HepG2 (cell line): Measurements from ENCODE around the gene COPZ1. TPM values are rescaled to one million over a fixed set of nuclear protein-coding genes. Genes with fewer than 3 reads are reported as not detected.

ENCODE experiments used
- ATAC-seq: fragments of 200-7000 bp; cut with Tn5 transposase; 3 replicates; pipeline ENCODE4 v1.9.1; 2020; ENCODE audit warnings: mild to moderate bottlenecking, moderate library complexity
- BruUV-seq: library from RNA; stranded (reverse); fragments of 400-500 nt; replicated peaks from 2 replicates; lab custom pipeline; 2021; lab: Mats Ljungman, UMichigan
- CTCF ChIA-PET: fragments of 300-600 bp; formaldehyde crosslinking; extraction: SDS; loops from one replicate; lab custom pipeline; 2021; ENCODE audit warnings: low total read pairs, inconsistent platforms, low intra/inter-chr PET ratio; lab: Yijun Ruan, JAX
- POLR2A ChIA-PET: fragments of 350-600 bp; sonication (Branson Sonifier 250); formaldehyde crosslinking; loops from one replicate; lab custom pipeline; 2020; ENCODE audit warnings: antibody characterized with exemption, inconsistent platforms; lab: Yijun Ruan, JAX
- DNase-seq: peaks from one replicate; pipeline ENCODE4 v3.0.0-alpha.2; 2015; ENCODE audit warnings: low spot score
- FAIRE-seq: peaks from 3 replicates; lab custom pipeline; 2011; peaks lifted over from hg19 to GRCh38; lab: Jason Lieb, UNC
- H2AFZ ChIP-seq: one replicate; pipeline ENCODE4 v1.6.1; 2011; ENCODE audit warnings: low read length, inconsistent platforms
- H3K27ac ChIP-seq: fragments of 300-600 bp; 3 replicates; pipeline ENCODE4 v1.8.0; 2011; ENCODE audit warnings: mixed run types, mild to moderate bottlenecking, mixed read lengths, low read length, inconsistent platforms; ENCODE audit not compliant: insufficient read depth; ENCODE audit errors: extremely low read length
- H3K27me3 ChIP-seq, 2 experiments: fragments of 200-600 bp in 1 of 2; 2 replicates in 1 of 2; 3 replicates in 1 of 2; pipeline versions ENCODE4 v1.6.0 to v1.8.0; 2011; ENCODE audit warnings: low read length in 2 of 2, mild to moderate bottlenecking in 2 of 2, moderate library complexity in 2 of 2, inconsistent platforms in 1 of 2; ENCODE audit not compliant: insufficient read depth in 2 of 2, control insufficient read depth in 1 of 2
- H3K36me3 ChIP-seq, 2 experiments: fragments of 200-600 bp in 1 of 2; replicated peaks in 1 of 2; 2 replicates in 1 of 2; 3 replicates in 1 of 2; pipeline versions ENCODE4 v1.5.1 to v1.8.0; 2011; ENCODE audit warnings: low read length in 2 of 2, inconsistent platforms in 1 of 2; ENCODE audit not compliant: insufficient read depth in 2 of 2, control insufficient read depth in 1 of 2
- H3K4me1 ChIP-seq: 2 replicates; pipeline ENCODE4 v1.5.1; 2012; ENCODE audit warnings: low read length, inconsistent platforms; ENCODE audit not compliant: insufficient read depth
- H3K4me2 ChIP-seq: 2 replicates; pipeline ENCODE4 v1.6.0; 2011; ENCODE audit warnings: low read depth, low read length, inconsistent platforms
- H3K4me3 ChIP-seq, 3 experiments: fragments of 200-600 bp in 1 of 3; sonication (generic), shearing (Covaris generic) in 1 of 3; replicated peaks in 1 of 3; 2 replicates each; pipeline ENCODE4 v1.5.1; 2011 to 2016; ENCODE audit warnings: low read length in 3 of 3, inconsistent platforms in 2 of 3, low read depth in 2 of 3, mild to moderate bottlenecking in 2 of 3, control low read depth in 1 of 3, mixed read lengths in 1 of 3; ENCODE audit not compliant: insufficient read depth in 1 of 3
- H3K79me2 ChIP-seq: one replicate; pipeline ENCODE4 v1.6.1; 2011; ENCODE audit warnings: low read length, inconsistent platforms; ENCODE audit not compliant: insufficient read depth
- H3K9ac ChIP-seq: 2 replicates; pipeline ENCODE4 v1.6.0; 2011; ENCODE audit warnings: mild to moderate bottlenecking, low read depth, low read length, inconsistent platforms; ENCODE audit not compliant: insufficient read depth
- H3K9me3 ChIP-seq: 2 replicates; pipeline ENCODE4 v1.5.1; 2012; ENCODE audit warnings: mild to moderate bottlenecking, low read length
- H4K20me1 ChIP-seq: 2 replicates; pipeline ENCODE4 v1.6.0; 2011; ENCODE audit warnings: inconsistent platforms, mild to moderate bottlenecking, low read length, moderate library complexity; ENCODE audit not compliant: insufficient read depth
- CEBPG ChIP-seq: IDR thresholded peaks from 2 replicates; pipeline ENCODE4 v1.6.1; 2016
- FOXA3 ChIP-seq: IDR thresholded peaks from 2 replicates; pipeline ENCODE4 v1.6.1; 2016; ENCODE audit warnings: missing genetic modification reagents, missing compliant biosample characterization
- HDAC2 ChIP-seq: sonication (generic); formaldehyde crosslinking; IDR thresholded peaks from 2 replicates; pipeline ENCODE4 v1.4.0; 2020; ENCODE audit warnings: missing genetic modification reagents
- HOXA9 ChIP-seq: sonication (generic); formaldehyde crosslinking; IDR thresholded peaks from 2 replicates; pipeline ENCODE4 v1.8.1; 2022; ENCODE audit warnings: missing genetic modification reagents, mild to moderate bottlenecking, moderate library complexity, borderline replicate concordance
- KLF16 ChIP-seq, 2 experiments: sonication (generic) in 1 of 2; formaldehyde crosslinking in 1 of 2; IDR thresholded peaks; 2 replicates each; pipeline versions ENCODE4 v1.6.1 to v1.8.0; 2016 to 2023; ENCODE audit warnings: missing genetic modification reagents in 2 of 2, missing compliant biosample characterization in 1 of 2
- MATR3 ChIP-seq: sonication (generic); formaldehyde crosslinking; IDR thresholded peaks from 2 replicates; pipeline ENCODE4 v1.4.0; 2020; ENCODE audit warnings: missing genetic modification reagents
- MBD4 ChIP-seq: IDR thresholded peaks from 2 replicates; pipeline ENCODE4 v1.6.1; 2012; ENCODE audit warnings: low read length, inconsistent platforms, borderline replicate concordance
- MED1 ChIP-seq: sonication (generic); formaldehyde crosslinking; IDR thresholded peaks from 2 replicates; pipeline ENCODE4 v1.4.0; 2020; ENCODE audit warnings: missing genetic modification reagents
- NFKB2 ChIP-seq: sonication (generic); formaldehyde crosslinking; IDR thresholded peaks from 2 replicates; pipeline ENCODE4 v1.4.0; 2020; ENCODE audit warnings: missing genetic modification reagents, borderline replicate concordance
- NFYC ChIP-seq: IDR thresholded peaks from 2 replicates; pipeline ENCODE4 v1.6.1; 2016; ENCODE audit warnings: missing genetic modification reagents, missing compliant biosample characterization
- NR2F2 ChIP-seq: IDR thresholded peaks from 2 replicates; pipeline ENCODE4 v1.6.1; 2012; ENCODE audit warnings: low read depth, inconsistent platforms, borderline replicate concordance
- POLR2G ChIP-seq: fragments of 200-400 bp; formaldehyde crosslinking; IDR thresholded peaks from 2 replicates; pipeline ENCODE4 v1.6.1; 2018; ENCODE audit warnings: mild to moderate bottlenecking, low read depth, low read length, moderate library complexity
- SOX13 ChIP-seq, 3 experiments: fragments of 450-650 bp in 1 of 3; sonication (generic) in 1 of 3; formaldehyde crosslinking in 1 of 3; IDR thresholded peaks in 2 of 3; conservative IDR thresholded peaks in 1 of 3; 2 replicates each; pipeline versions ENCODE4 v1.5.0 to v1.6.1; 2016 to 2020; ENCODE audit warnings: antibody characterized with exemption in 1 of 3, mild to moderate bottlenecking in 1 of 3, missing compliant biosample characterization in 1 of 3, missing genetic modification reagents in 1 of 3, moderate library complexity in 1 of 3
- WGBS: methylation state at CpG from one replicate; pipeline ENCODE4 v1.1.6; 2017; ENCODE audit warnings: low lambda C conversion rate; 5-methylcytosine and 5-hydroxymethylcytosine counted together
- in situ Hi-C: cut with HindIII; loops from 2 replicates; pipeline ENCODE4 v1.10.0; 2017; ENCODE audit warnings: low pct_unique_long_range_greater_than_20kb; ENCODE audit not compliant: extremely low pct_ligation_motif_present
- intact Hi-C: fragments of 100-400 bp; cut with micrococcal nuclease; formaldehyde crosslinking; loops from one replicate; pipeline ENCODE4 v1.10.0; 2022; ENCODE audit not compliant: unreplicated experiment
- polyA plus RNA-seq, 8 experiments: library from polyadenylated mRNA; depleted of rRNA in 3 of 8; stranded (reverse) in 7 of 8; unstranded in 1 of 8; fragments of >200 nt; fragmentation: Illumina TruSeq in 4 of 8; extraction: Trizol in 4 of 8; gene quantifications; 2 replicates each; pipeline versions ENCODE4 v1.2.1 to v1.2.3, GENCODE V29; 2011 to 2016; ENCODE audit warnings: low read depth in 4 of 8, missing spikeins in 1 of 8, mixed read lengths in 1 of 8; ENCODE audit not compliant: insufficient read depth in 1 of 8
- total RNA-seq, 5 experiments: library from RNA; depleted of rRNA; stranded (reverse); fragments of >200 nt; fragmentation: Illumina TruSeq; extraction: Trizol; gene quantifications; 2 replicates each; pipeline ENCODE4 v1.2.3, GENCODE V29; 2016; ENCODE audit warnings: low read depth in 1 of 5
- TF ChIP-seq, protein P1 (sequence below): IDR thresholded peaks from 2 replicates; pipeline ENCODE4 v1.6.1; 2016; ENCODE audit warnings: low read depth
- TF ChIP-seq, protein P2 (sequence below): sonication (generic); formaldehyde crosslinking; IDR thresholded peaks from 2 replicates; pipeline ENCODE4 v1.8.0; 2022; ENCODE audit warnings: mild to moderate bottlenecking, missing genetic modification reagents
- TF ChIP-seq, protein P3 (sequence below): IDR thresholded peaks from 2 replicates; pipeline ENCODE4 v1.6.1; 2016
- TF ChIP-seq, protein P4 (sequence below): sonication (generic); formaldehyde crosslinking; IDR thresholded peaks from 2 replicates; pipeline ENCODE4 v1.5.0; 2020; ENCODE audit warnings: missing genetic modification reagents, mild to moderate bottlenecking, borderline replicate concordance

COPZ1 gene
- total and polyA plus RNA-seq, 2 of the 13 experiments (the other 11 are each of a cell fraction or from before 2014, with no cell fraction given), result 125 to 184 TPM

DNA sequence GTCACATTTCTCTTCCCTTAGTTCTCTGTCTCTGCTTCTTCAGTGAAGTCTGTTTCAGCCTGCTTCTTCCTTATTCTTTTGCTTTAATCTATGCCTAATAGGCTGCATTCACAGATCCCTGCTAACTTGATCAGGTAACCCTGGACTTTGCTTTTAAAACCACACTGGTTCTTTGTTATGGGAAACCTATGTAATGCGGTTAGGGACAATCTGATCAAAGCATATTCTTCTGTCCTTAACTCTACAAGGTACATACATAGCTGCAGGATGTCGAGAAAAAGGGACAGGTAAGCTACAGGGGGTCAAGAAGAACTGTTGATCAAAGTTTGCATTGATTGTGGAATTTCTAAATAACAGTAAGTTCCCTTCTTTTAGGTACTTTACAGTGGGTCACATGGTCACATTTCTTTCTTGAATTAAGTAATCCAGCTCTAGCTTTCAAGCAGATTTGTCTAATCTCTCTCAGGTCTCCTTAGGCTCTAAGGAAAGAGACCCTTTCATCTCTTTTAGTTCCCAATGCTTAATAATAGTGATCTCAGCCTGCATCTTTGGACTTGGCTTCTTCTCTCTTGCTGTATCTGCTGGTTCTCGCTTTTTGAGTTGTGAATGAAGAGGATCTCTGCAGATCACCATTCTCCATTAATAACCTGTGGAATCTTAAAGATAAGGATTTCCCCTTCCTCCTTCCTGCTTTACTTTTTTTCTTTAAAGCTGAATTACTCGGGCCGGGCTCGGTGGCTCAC lies 3.8 kb downstream of the COPZ1 start:
- ATAC-seq (peak; percentile 56), FAIRE-seq (peak; percentile 85), DNase-seq (peak; percentile 95)
- POLR2A ChIA-PET, result interaction anchor here (0.7 to 3.5 kb wide), 13 partner anchors 8 to 530 kb away, joined by 3 to 41 read pairs (median 5); partner anchors contain the start of genes CBX5, HNRNPA1 and NFE2
- CTCF ChIA-PET, result no interaction called here
- Histone ChIP-seq H3K79me2 (peaks cover 39% of the 10 kb centered on the region), H3K9ac (peak overlapping the region; percentile 69), H4K20me1 (no peaks in the 10 kb centered on the region), H3K4me2 (peak overlapping the region; percentile 67), H3K27ac (peak overlapping the region; percentile 92), H3K27me3 (no peaks in the 10 kb centered on the region; a peak in 1 of 5 replicates), H3K4me3 (peak overlapping the region in 2 of 3 experiments; percentile 33 to 38; a peak in 5 of 6 replicates), H3K9me3 (no peaks in the 10 kb centered on the region), H3K4me1 (peaks cover 71% of the 10 kb centered on the region), H2AFZ (no peak overlapping the region), H3K36me3 (peaks cover 0 to 1% of the 10 kb centered on the region in 2 experiments; a peak in 2 of 5 replicates)
- BruUV-seq, result TSS peak; percentile 35
- WGBS, result 25% methylated on average over 6 of the region's 6 CpGs
- in situ Hi-C loops, result loop anchor here (5.0 kb wide), 1 partner anchor 46 kb away; the partner anchor contains the start of genes CBX5 and HNRNPA1
- intact Hi-C loops, result loop anchor here (1.0 to 2.0 kb wide), 2 partner anchors 24 to 34 kb away; no protein-coding TSS in a partner anchor
- TF ChIP-seq CEBPG, result 0 out of 2 replicates have a peak, but pooled peaks have one; percentile 1
- TF ChIP-seq POLR2G, result no peak; the same call in 1 of the 2 replicates
- TF ChIP-seq SOX13 (IDR thresholded peaks at IDR 0.05), result no peak
- peak in 1 of 2 experiments; percentile 77; a peak in 2 of 4 replicates for TF ChIP-seq SOX13 (CRISPR knock-in tag; conservative IDR thresholded peaks at IDR 0.05 in 1 of 2, IDR thresholded peaks at IDR 0.05 in 1 of 2)
- no peak for TF ChIP-seq KLF16 (CRISPR knock-in tag; IDR thresholded peaks at IDR 0.05)
- TF ChIP-seq MATR3, result no peak
- TF ChIP-seq HOXA9 (CRISPR knock-in tag), result no peak
- TF ChIP-seq, protein P1, sequence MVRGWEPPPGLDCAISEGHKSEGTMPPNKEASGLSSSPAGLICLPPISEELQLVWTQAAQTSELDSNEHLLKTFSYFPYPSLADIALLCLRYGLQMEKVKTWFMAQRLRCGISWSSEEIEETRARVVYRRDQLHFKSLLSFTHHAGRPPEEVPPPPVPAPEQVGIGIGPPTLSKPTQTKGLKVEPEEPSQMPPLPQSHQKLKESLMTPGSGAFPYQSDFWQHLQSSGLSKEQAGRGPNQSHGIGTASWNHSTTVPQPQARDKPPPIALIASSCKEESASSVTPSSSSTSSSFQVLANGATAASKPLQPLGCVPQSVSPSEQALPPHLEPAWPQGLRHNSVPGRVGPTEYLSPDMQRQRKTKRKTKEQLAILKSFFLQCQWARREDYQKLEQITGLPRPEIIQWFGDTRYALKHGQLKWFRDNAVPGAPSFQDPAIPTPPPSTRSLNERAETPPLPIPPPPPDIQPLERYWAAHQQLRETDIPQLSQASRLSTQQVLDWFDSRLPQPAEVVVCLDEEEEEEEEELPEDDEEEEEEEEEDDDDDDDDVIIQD, result no peak
- TF ChIP-seq MED1 (CRISPR knock-in tag), result peak; percentile 9; the same call in 1 of the 2 replicates
- TF ChIP-seq NFKB2, result no peak
- TF ChIP-seq NR2F2, result 0 out of 2 replicates have a peak, but pooled peaks have one; percentile 30
- no peak for TF ChIP-seq HDAC2 (CRISPR knock-in tag)
- TF ChIP-seq, protein P2, sequence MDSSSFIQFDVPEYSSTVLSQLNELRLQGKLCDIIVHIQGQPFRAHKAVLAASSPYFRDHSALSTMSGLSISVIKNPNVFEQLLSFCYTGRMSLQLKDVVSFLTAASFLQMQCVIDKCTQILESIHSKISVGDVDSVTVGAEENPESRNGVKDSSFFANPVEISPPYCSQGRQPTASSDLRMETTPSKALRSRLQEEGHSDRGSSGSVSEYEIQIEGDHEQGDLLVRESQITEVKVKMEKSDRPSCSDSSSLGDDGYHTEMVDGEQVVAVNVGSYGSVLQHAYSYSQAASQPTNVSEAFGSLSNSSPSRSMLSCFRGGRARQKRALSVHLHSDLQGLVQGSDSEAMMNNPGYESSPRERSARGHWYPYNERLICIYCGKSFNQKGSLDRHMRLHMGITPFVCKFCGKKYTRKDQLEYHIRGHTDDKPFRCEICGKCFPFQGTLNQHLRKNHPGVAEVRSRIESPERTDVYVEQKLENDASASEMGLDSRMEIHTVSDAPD (CRISPR knock-in tag), result 0 out of 2 replicates have a peak, but pooled peaks have one; percentile 55
- TF ChIP-seq, protein P3, sequence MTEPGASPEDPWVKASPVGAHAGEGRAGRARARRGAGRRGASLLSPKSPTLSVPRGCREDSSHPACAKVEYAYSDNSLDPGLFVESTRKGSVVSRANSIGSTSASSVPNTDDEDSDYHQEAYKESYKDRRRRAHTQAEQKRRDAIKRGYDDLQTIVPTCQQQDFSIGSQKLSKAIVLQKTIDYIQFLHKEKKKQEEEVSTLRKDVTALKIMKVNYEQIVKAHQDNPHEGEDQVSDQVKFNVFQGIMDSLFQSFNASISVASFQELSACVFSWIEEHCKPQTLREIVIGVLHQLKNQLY (CRISPR knock-in tag), result 0 out of 2 replicates have a peak, but pooled peaks have one; percentile 0
- peak; percentile 72; the same call in 1 of the 2 replicates for TF ChIP-seq MBD4
- no peak; the same call in 1 of the 2 replicates for TF ChIP-seq NFYC (CRISPR knock-in tag)
- TF ChIP-seq FOXA3 (CRISPR knock-in tag), result peak; percentile 46
- TF ChIP-seq, protein P4, sequence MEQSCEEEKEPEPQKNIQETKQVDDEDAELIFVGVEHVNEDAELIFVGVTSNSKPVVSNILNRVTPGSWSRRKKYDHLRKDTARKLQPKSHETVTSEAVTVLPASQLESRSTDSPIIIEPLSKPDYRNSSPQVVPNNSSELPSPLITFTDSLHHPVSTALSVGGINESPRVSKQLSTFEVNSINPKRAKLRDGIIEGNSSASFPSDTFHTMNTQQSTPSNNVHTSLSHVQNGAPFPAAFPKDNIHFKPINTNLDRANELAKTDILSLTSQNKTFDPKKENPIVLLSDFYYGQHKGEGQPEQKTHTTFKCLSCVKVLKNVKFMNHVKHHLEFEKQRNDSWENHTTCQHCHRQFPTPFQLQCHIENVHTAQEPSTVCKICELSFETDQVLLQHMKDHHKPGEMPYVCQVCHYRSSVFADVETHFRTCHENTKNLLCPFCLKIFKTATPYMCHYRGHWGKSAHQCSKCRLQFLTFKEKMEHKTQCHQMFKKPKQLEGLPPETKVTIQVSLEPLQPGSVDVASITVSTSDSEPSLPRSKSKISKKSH (CRISPR knock-in tag), result no peak
